Measurements from ENCODE around the gene TMEM18. TPM values are rescaled to one million over a fixed set of nuclear protein-coding genes. Genes with fewer than 3 reads are reported as not detected.

TMEM18 gene
- total and polyA plus RNA-seq, 2 experiments from 2014 or later = 35.4 to 47.1 TPM

DNA sequence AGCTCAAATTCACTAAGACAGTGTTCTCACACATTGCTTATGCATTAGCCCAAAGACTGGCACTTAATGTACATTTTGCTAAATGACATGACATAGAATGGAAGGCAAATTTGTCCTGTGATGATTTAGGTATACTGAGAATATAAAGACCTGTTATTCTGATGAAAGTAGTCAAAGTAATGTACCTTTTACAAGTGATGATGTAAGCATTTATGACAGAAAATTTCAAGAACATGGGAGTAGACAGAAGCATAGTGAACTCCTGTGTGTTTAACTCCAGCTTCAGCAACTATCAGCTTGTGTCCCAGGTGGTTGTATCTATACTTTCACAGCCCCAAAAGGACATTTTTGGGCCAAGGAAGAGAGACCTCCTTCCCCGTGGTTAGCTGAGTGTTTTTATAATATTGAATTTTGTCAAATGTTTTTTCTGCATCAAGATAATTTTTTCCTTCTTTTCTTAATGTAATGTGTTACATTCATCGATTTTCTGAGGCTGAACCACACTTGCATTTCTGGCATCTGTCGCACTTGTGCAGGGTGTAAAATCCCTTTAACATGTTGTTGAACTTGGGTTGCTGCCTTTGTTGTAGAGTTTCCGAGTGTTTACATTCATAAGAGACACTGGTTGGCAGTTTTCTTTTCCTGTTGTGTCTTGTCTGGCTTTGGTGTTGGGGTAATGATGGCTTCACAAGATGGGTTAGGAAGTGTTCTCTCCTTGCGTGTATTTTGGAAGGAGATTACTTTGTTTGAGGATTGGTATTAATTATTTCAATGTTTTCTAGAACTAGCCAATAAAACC is 33.9 kb upstream of the TMEM18 start:
- no peak overlapping the region for H3K27ac ChIP-seq
- H4K20me1 ChIP-seq (ENCODE audit: insufficient read depth, poor library complexity, severe bottlenecking) = no peaks in the 10 kb centered on the region
- H3K36me3 ChIP-seq (replicated peaks; ENCODE audit: insufficient read depth, low read depth) = no peaks in the 10 kb centered on the region
- H3K9me3 ChIP-seq (ENCODE audit: low read depth) = no peaks in the 10 kb centered on the region
- TF ChIP-seq EZH2phosphoT487 (IDR thresholded peaks at IDR 0.05; ENCODE audit: low read depth, severe bottlenecking, unreplicated experiment) (no peak), EZH2 (IDR thresholded peaks at IDR 0.05; ENCODE audit: borderline replicate concordance) (no peak)
- TF ChIP-seq, protein P1, sequence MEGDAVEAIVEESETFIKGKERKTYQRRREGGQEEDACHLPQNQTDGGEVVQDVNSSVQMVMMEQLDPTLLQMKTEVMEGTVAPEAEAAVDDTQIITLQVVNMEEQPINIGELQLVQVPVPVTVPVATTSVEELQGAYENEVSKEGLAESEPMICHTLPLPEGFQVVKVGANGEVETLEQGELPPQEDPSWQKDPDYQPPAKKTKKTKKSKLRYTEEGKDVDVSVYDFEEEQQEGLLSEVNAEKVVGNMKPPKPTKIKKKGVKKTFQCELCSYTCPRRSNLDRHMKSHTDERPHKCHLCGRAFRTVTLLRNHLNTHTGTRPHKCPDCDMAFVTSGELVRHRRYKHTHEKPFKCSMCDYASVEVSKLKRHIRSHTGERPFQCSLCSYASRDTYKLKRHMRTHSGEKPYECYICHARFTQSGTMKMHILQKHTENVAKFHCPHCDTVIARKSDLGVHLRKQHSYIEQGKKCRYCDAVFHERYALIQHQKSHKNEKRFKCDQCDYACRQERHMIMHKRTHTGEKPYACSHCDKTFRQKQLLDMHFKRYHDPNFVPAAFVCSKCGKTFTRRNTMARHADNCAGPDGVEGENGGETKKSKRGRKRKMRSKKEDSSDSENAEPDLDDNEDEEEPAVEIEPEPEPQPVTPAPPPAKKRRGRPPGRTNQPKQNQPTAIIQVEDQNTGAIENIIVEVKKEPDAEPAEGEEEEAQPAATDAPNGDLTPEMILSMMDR (IDR thresholded peaks at IDR 0.05; ENCODE audit: poor library complexity) = no peak
- no peak for DNase-seq (ENCODE audit: low spot score)
- no peaks in the 10 kb centered on the region for H3K4me1 ChIP-seq (ENCODE audit: insufficient read depth)
- H3K9me2 ChIP-seq (replicated peaks; ENCODE audit: insufficient read depth) = no peaks in the 10 kb centered on the region
- no peak overlapping the region for H3K4me3 ChIP-seq
- H3K79me2 ChIP-seq = no peaks in the 10 kb centered on the region
- no peak overlapping the region for H2AFZ ChIP-seq
- WGBS (ENCODE audit: low lambda C conversion rate, missing lambda C conversion rate) = 79% methylated on average over 5 of the region's 5 CpGs
- H3K27me3 ChIP-seq = no peaks in the 10 kb centered on the region
- H3K4me2 ChIP-seq = no peak overlapping the region

DNA sequence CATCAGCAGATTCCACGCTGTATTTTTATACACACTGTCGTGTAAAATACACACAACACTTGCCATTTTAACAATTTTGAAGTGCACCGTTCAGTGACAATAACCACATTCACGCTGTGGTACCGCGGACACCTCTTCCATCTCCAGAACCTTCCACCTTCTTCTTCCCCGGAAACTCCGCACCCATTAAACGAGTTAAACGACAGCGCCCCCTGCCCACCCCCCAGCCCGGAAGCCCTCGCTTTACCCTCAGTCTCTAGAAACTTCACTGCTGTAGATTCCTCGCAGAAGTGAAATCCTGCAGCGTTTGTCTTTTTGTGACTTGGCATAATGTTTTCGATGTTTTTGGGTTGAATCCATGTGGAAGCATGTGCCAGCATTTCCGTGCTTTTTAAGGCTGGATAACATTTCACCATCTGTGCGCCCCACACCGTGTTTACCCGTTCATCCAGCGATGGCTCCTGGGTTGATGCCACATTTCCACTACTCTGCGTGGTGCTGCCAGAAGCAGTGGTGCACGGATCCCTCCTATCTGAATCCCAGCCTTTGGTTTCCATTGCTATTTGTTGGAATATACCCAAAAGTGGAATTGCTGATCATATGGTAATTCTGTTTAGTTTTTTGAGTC is 32.0 kb upstream of the TMEM18 start:
- 78% methylated on average over 23 of the region's 23 CpGs for WGBS (ENCODE audit: low lambda C conversion rate, missing lambda C conversion rate)
- Histone ChIP-seq H3K4me3 (no peak overlapping the region), H4K20me1 (ENCODE audit: insufficient read depth, poor library complexity, severe bottlenecking) (no peaks in the 10 kb centered on the region), H3K79me2 (no peaks in the 10 kb centered on the region), H3K36me3 (replicated peaks; ENCODE audit: insufficient read depth, low read depth) (no peaks in the 10 kb centered on the region), H3K4me2 (no peak overlapping the region), H3K27ac (no peak overlapping the region), H3K27me3 (no peaks in the 10 kb centered on the region), H3K4me1 (ENCODE audit: insufficient read depth) (no peaks in the 10 kb centered on the region), H2AFZ (no peak overlapping the region), H3K9me2 (replicated peaks; ENCODE audit: insufficient read depth) (no peaks in the 10 kb centered on the region), H3K9me3 (ENCODE audit: low read depth) (no peaks in the 10 kb centered on the region)
- DNase-seq (ENCODE audit: low spot score) = no peak
- no peak for TF ChIP-seq EZH2 (IDR thresholded peaks at IDR 0.05; ENCODE audit: borderline replicate concordance)
- TF ChIP-seq, protein P1 (IDR thresholded peaks at IDR 0.05; ENCODE audit: poor library complexity) = no peak
- TF ChIP-seq EZH2phosphoT487 (IDR thresholded peaks at IDR 0.05; ENCODE audit: low read depth, severe bottlenecking, unreplicated experiment) = no peak

GRCh38 chr2:708667-709066 is 31.5 kb upstream of the TMEM18 start:
- no peak overlapping the region for H3K27ac ChIP-seq
- no peak overlapping the region for H2AFZ ChIP-seq
- H3K79me2 ChIP-seq = no peaks in the 10 kb centered on the region
- no peak overlapping the region for H3K4me3 ChIP-seq
- no peaks in the 10 kb centered on the region for H4K20me1 ChIP-seq (ENCODE audit: insufficient read depth, poor library complexity, severe bottlenecking)
- no peak overlapping the region for H3K4me2 ChIP-seq
- H3K27me3 ChIP-seq = no peaks in the 10 kb centered on the region
- no peaks in the 10 kb centered on the region for H3K36me3 ChIP-seq (replicated peaks; ENCODE audit: insufficient read depth, low read depth)
- H3K9me2 ChIP-seq (replicated peaks; ENCODE audit: insufficient read depth) = no peaks in the 10 kb centered on the region
- no peak for DNase-seq (ENCODE audit: low spot score)
- TF ChIP-seq EZH2phosphoT487 (IDR thresholded peaks at IDR 0.05; ENCODE audit: low read depth, severe bottlenecking, unreplicated experiment) (no peak), EZH2 (IDR thresholded peaks at IDR 0.05; ENCODE audit: borderline replicate concordance) (no peak)
- TF ChIP-seq, protein P1 (IDR thresholded peaks at IDR 0.05; ENCODE audit: poor library complexity) = no peak
- WGBS (ENCODE audit: low lambda C conversion rate, missing lambda C conversion rate) = 71% methylated on average over 18 of the region's 18 CpGs
- H3K9me3 ChIP-seq (ENCODE audit: low read depth) = no peaks in the 10 kb centered on the region
- no peaks in the 10 kb centered on the region for H3K4me1 ChIP-seq (ENCODE audit: insufficient read depth)

All from hepatocyte (in vitro differentiated cells).